ENCODE measurements around the gene LRRC25. TPM values are rescaled to one million over a fixed set of nuclear protein-coding genes. Genes with fewer than 3 reads are reported as not detected.
A peak's percentile ranks its signal among the peaks of the same experiment; 100 is the strongest.

LRRC25 gene
- total and polyA plus RNA-seq, 7 donors: 2.2 to 13.3 (median 8.4) TPM

GRCh38 chr19:18438331-18439024 is 41.1 kb upstream of the LRRC25 start:
- peak overlapping the region; percentile 63 to 81 (median 68) for H3K27ac ChIP-seq
- TF ChIP-seq CTCF (IDR thresholded peaks at IDR 0.05): no peak
- no peak for TF ChIP-seq POLR2AphosphoS5 (IDR thresholded peaks at IDR 0.05)
- no peak for TF ChIP-seq POLR2A (IDR thresholded peaks at IDR 0.05)
- no peak for TF ChIP-seq EP300 (IDR thresholded peaks at IDR 0.05)
- H3K36me3 ChIP-seq: peaks cover 1 to 17% (median 5%) of the 10 kb centered on the region in 4 donors
- intact Hi-C loops (cut with DNase I): no loop called here
- WGBS, 2 donors: 17 to 29% methylated on average over 24 of the region's 24 CpGs
- peaks cover 4 to 50% (median 24%) of the 10 kb centered on the region in 3 donors for H3K27me3 ChIP-seq
- peaks cover 0 to 37% (median 36%) of the 10 kb centered on the region in 4 donors for H3K4me1 ChIP-seq
- H3K9me3 ChIP-seq: no peaks in the 10 kb centered on the region
- no peak for DNase-seq
- peak overlapping the region in 3 of 4 donors; percentile 42 to 53 (median 52) for H3K4me3 ChIP-seq

DNA sequence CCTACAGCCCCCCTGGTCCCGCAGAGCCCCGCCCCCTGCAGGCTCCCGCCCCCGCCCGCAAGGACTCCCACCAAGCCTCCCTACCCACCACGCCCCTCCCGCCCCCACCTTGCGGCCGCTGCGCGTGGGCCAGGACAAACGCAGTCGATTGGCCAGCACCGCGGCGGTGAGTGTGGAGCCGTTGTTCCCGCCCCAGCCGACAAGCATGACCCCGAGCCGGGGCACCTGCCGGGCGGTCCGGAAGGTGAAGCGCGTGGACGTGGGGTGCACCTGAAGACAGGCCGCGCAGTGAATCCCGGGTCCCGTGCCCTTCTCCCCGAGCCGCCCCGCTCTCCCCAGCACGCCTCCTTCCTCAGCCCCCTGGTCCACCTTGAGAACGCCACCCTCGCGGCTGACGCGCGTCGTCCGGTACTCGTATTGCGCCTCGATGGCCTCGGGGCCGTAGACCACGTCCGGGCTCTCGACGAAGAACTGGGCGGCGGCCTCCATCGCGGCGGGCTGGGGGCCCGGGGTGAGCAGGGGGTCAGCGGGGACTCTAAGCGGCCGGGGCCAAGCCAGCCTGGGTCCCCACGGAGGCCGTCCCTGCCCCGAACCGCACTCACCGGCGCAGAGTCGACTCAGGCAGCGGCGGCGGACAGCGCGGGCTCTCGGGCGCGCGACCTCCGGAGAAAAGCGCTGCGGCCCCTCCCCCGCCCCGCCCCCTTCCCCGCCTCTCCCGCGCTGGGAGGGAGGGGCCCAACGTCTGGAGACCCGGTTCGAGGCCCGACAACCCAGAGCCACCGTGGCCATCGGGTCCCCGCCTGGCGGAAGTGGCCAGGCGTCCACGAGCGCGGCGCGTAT is 40.3 kb upstream of the LRRC25 start, which contains the start of gene ISYNA1:
Gene ISYNA1 (minus strand): TSS at position 643 of the 840 bp plus-strand sequence. CDS start 154 bp downstream, at position 489.
- H3K4me1 ChIP-seq: peaks cover 0 to 44% (median 43%) of the 10 kb centered on the region in 4 donors
- peaks cover 4 to 58% (median 24%) of the 10 kb centered on the region in 3 donors for H3K27me3 ChIP-seq
- WGBS, 2 donors: 1% methylated on average over 99 of the region's 99 CpGs
- H3K4me3 ChIP-seq: peak within 1 kb of the TSS; percentile 29 to 53 (median 47)
- H3K27ac ChIP-seq: peak within 1 kb of the TSS; percentile 63 to 81 (median 68)
- intact Hi-C loops (cut with DNase I): no loop called here
- H3K9me3 ChIP-seq: no peaks in the 10 kb centered on the region
- DNase-seq: no peak
- peaks cover 0 to 15% (median 0%) of the 10 kb centered on the region in 4 donors for H3K36me3 ChIP-seq
- TF ChIP-seq CTCF (IDR thresholded peaks at IDR 0.05) (no peak), POLR2A (IDR thresholded peaks at IDR 0.05) (no peak), POLR2AphosphoS5 (IDR thresholded peaks at IDR 0.05) (peak in 2 of 4 donors; percentile 3 to 37), EP300 (IDR thresholded peaks at IDR 0.05) (no peak)

DNA sequence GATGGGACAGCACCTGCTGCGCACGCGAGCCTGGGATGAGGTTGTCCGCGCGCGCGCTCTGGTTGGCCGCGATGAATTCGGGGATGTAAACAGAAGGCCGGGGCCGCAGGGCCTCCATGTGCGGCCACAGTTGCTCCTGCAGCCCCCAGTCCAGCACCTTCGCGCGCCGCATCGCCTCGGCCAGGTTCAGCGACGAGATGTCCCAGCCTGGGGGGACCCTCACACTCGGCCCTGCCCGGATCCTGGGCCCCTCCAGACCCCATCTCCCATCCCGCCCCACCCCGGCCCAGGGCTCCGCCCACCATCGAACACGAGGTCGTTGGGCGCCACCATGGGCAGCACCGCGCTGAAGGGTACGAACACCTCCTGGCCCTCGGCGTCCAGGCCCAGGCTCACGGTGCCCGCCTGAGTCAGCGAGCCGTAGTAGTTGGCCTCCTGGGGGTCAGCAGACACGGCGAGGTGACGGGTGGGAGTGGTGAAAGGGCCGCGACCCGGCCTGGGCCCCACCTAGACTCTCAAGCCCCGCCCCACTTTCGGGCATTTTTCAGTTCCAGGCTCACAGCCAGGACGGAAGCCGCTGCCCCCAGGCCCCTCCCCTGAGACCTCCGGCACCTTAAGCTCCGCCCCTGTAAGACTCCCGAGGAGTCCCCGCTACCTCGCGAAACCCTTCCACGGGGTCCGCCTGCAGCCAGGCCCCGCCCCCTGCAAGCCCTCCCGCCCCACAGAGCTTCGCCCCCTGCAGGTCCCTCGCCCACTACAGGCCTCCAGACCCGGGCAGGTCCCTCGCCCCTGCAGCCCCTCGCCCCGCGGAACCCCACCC is 39.5 kb upstream of the LRRC25 start:
- Histone ChIP-seq H3K9me3 (no peaks in the 10 kb centered on the region), H3K4me3 (peak overlapping the region; percentile 29 to 53 (median 47)), H3K27me3 (peaks cover 4 to 63% (median 24%) of the 10 kb centered on the region in 3 donors), H3K4me1 (peaks cover 0 to 46% (median 44%) of the 10 kb centered on the region in 4 donors), H3K27ac (peak overlapping the region; percentile 63 to 81 (median 68)), H3K36me3 (peaks cover 0 to 15% (median 0%) of the 10 kb centered on the region in 4 donors)
- TF ChIP-seq POLR2A (IDR thresholded peaks at IDR 0.05) (no peak), EP300 (IDR thresholded peaks at IDR 0.05) (no peak), POLR2AphosphoS5 (IDR thresholded peaks at IDR 0.05) (peak in 1 of 4 donors; percentile 10), CTCF (IDR thresholded peaks at IDR 0.05) (no peak)
- intact Hi-C loops (cut with DNase I): no loop called here
- peak; percentile 88 for DNase-seq
- WGBS, 2 donors: 24 to 32% methylated on average over 67 of the region's 67 CpGs
